GM18868 (cell line): Measurements from ENCODE around the gene SPPL2C.

ENCODE experiments used
- ATAC-seq: cut with Tn5 transposase; IDR thresholded peaks from one replicate; pipeline ENCODE4 v1.9.1; 2021; ENCODE audit warnings: mild to moderate bottlenecking, moderate library complexity; ENCODE audit not compliant: unreplicated experiment

Gene SPPL2C

GRCh38 chr17:45871718-45872117 lies 27.0 kb downstream of the SPPL2C start:
- no peak for ATAC-seq

- no peak for ATAC-seq
Measured at GRCh38 chr17:45873728-45874127, 29.0 kb downstream of the SPPL2C start.

- no peak for ATAC-seq
Measured at GRCh38 chr17:45874151-45874550, 29.5 kb downstream of the SPPL2C start.

- ATAC-seq, result no peak
Measured at GRCh38 chr17:45876539-45876938, 31.9 kb downstream of the SPPL2C start.

GRCh38 chr17:45877467-45877866 lies 32.8 kb downstream of the SPPL2C start:
- ATAC-seq, result no peak

GRCh38 chr17:45883063-45883462 lies 38.4 kb downstream of the SPPL2C start:
- ATAC-seq, result no peak

GRCh38 chr17:45886852-45887251 lies 42.2 kb downstream of the SPPL2C start:
- no peak for ATAC-seq

GRCh38 chr17:45888392-45888791 lies 43.7 kb downstream of the SPPL2C start:
- ATAC-seq, result no peak

- ATAC-seq, result no peak
Measured at GRCh38 chr17:45889579-45889978, 44.9 kb downstream of the SPPL2C start.

GRCh38 chr17:45893725-45894021 lies 49.0 kb downstream of the SPPL2C start:
- ATAC-seq, result no peak

GRCh38 chr17:45894022-45894784 lies 49.5 kb downstream of the SPPL2C start, which contains the start of gene MAPT:
Gene MAPT (plus strand): TSS chr17:45894554. CDS start chr17:45962338, 67,784 bp downstream.
- peak; percentile 43 for ATAC-seq

- ATAC-seq, result no peak
Measured at GRCh38 chr17:45895304-45895968, 50.8 kb downstream of the SPPL2C start.

- no peak for ATAC-seq
Measured at GRCh38 chr17:45895969-45896785, 51.5 kb downstream of the SPPL2C start.
